ENCODE results near the gene ECHDC1.

Gene ECHDC1

GRCh38 chr6:127263481-127263880 is 79.9 kb downstream of the ECHDC1 start:
- ATAC-seq: no peak
- TF ChIP-seq OSR1 (CRISPR knock-in tag; IDR thresholded peaks at IDR 0.05) (no peak), BACH2 (CRISPR knock-in tag; IDR thresholded peaks at IDR 0.05; ENCODE audit: borderline replicate concordance) (no peak), PPARA (CRISPR knock-in tag; IDR thresholded peaks at IDR 0.05; ENCODE audit: borderline replicate concordance) (no peak), GLIS3 (CRISPR knock-in tag; IDR thresholded peaks at IDR 0.05) (no peak), POU6F1 (CRISPR knock-in tag; IDR thresholded peaks at IDR 0.05; ENCODE audit: borderline replicate concordance, low read depth) (no peak), ZNF565 (CRISPR knock-in tag; conservative IDR thresholded peaks at IDR 0.05; ENCODE audit: low read depth) (no peak), CSDC2 (CRISPR knock-in tag; IDR thresholded peaks at IDR 0.05) (no peak), CSRNP3 (CRISPR knock-in tag; IDR thresholded peaks at IDR 0.05) (no peak), CREB5 (CRISPR knock-in tag; IDR thresholded peaks at IDR 0.05; ENCODE audit: low read depth) (no peak), RARB (CRISPR knock-in tag; IDR thresholded peaks at IDR 0.05) (no peak), TSHZ2 (CRISPR knock-in tag; IDR thresholded peaks at IDR 0.05) (no peak), SNAI2 (CRISPR knock-in tag; IDR thresholded peaks at IDR 0.05) (no peak)

- ATAC-seq: no peak
- TF ChIP-seq ISL1 (CRISPR knock-in tag; IDR thresholded peaks at IDR 0.05): no peak
- no peak for TF ChIP-seq TCF4 (CRISPR knock-in tag; IDR thresholded peaks at IDR 0.05; ENCODE audit: borderline replicate concordance)
- no peak for TF ChIP-seq PPARA (CRISPR knock-in tag; IDR thresholded peaks at IDR 0.05; ENCODE audit: borderline replicate concordance)
- TF ChIP-seq TOX (CRISPR knock-in tag; IDR thresholded peaks at IDR 0.05; ENCODE audit: borderline replicate concordance): no peak
- no peak for TF ChIP-seq OSR1 (CRISPR knock-in tag; IDR thresholded peaks at IDR 0.05)
- no peak for TF ChIP-seq ZNF70 (CRISPR knock-in tag; IDR thresholded peaks at IDR 0.05)
- no peak for TF ChIP-seq CSRNP3 (CRISPR knock-in tag; IDR thresholded peaks at IDR 0.05)
- TF ChIP-seq CREB5 (CRISPR knock-in tag; IDR thresholded peaks at IDR 0.05; ENCODE audit: low read depth): no peak
- TF ChIP-seq ZNF8 (CRISPR knock-in tag; IDR thresholded peaks at IDR 0.05): no peak
- TF ChIP-seq ARNTL (CRISPR knock-in tag; IDR thresholded peaks at IDR 0.05; ENCODE audit: borderline replicate concordance, low read depth): no peak
- TF ChIP-seq ESRRG (CRISPR knock-in tag; IDR thresholded peaks at IDR 0.05): no peak
- TF ChIP-seq POU6F1 (CRISPR knock-in tag; IDR thresholded peaks at IDR 0.05; ENCODE audit: borderline replicate concordance, low read depth): no peak
- TF ChIP-seq SNAI2 (CRISPR knock-in tag; IDR thresholded peaks at IDR 0.05): no peak
- no peak for TF ChIP-seq ZFP3 (CRISPR knock-in tag; IDR thresholded peaks at IDR 0.05)
Observed at GRCh38 chr6:127262896-127263295, 80.5 kb downstream of the ECHDC1 start.

Data from SK-N-SH treated with all-trans-retinoic acid at 6 μM for 48 hours (cell line).